Right lobe of liver (tissue), 6 donors: ENCODE measurements around the gene TNFRSF9. TPM values are rescaled to one million over a fixed set of nuclear protein-coding genes. Genes with fewer than 3 reads are reported as not detected.

Experiments used
- ATAC-seq, 4 donors: fragments of 200-7000 bp; cut with Tn5 transposase; one replicate each; pipeline ENCODE4 v1.9.1; 2020; ENCODE audit warnings: mild to moderate bottlenecking in 4 of 4, moderate library complexity in 4 of 4
- DNase-seq, 3 donors: peaks; one replicate each; pipeline ENCODE4 v3.0.0-alpha.2; 2020
- H3K27ac ChIP-seq, 3 donors: fragments of 200-600 bp; one replicate each; pipeline ENCODE4 v1.8.0; 2022
- H3K27me3 ChIP-seq, 2 donors: fragments of 200-600 bp; one replicate each; pipeline ENCODE4 v1.8.0; 2022
- H3K36me3 ChIP-seq, 4 donors: fragments of 200-600 bp; sonication (generic) in 1 of 4; one replicate each; pipeline versions ENCODE4 v1.5.1 to v1.8.0; 2017 to 2022; ENCODE audit warnings: control low read depth in 1 of 4
- H3K4me1 ChIP-seq, 4 donors: fragments of 200-600 bp; sonication (generic) in 1 of 4; one replicate each; pipeline versions ENCODE4 v1.5.1 to v1.8.0; 2017 to 2022; ENCODE audit warnings: control low read depth in 1 of 4
- H3K4me3 ChIP-seq, 3 donors: fragments of 200-600 bp; one replicate each; pipeline ENCODE4 v1.8.0; 2022
- H3K9me3 ChIP-seq, 4 donors: fragments of 200-600 bp; sonication (generic) in 1 of 4; one replicate each; pipeline versions ENCODE4 v1.5.1 to v1.8.0; 2017 to 2022; ENCODE audit warnings: control low read depth in 1 of 4
- POLR2A ChIP-seq: fragments of 450-650 bp; IDR thresholded peaks from one replicate; pipeline ENCODE4 v1.6.1; 2017; ENCODE audit warnings: antibody characterized with exemption, mild to moderate bottlenecking
- WGBS: methylation state at CpG from one replicate; pipeline ENCODE4 v1.1.6; 2018; ENCODE audit warnings: low coverage, low lambda C conversion rate; ENCODE audit not compliant: insufficient coverage; ENCODE audit errors: missing lambda C conversion rate; 5-methylcytosine and 5-hydroxymethylcytosine counted together
- intact Hi-C, 2 donors: fragments of 100-400 bp; cut with DNase I; formaldehyde crosslinking; loops; one replicate each; pipeline versions ENCODE4 v1.11.2 to v1.14.1; 2022
- small RNA-seq, 2 experiments: library from RNA; depleted of rRNA; stranded (forward); fragments of <200 nt; gene quantifications; one replicate each; pipeline ENCODE3, GENCODE V24; 2016
- total RNA-seq, 6 experiments: library from RNA; depleted of rRNA in 2 of 6; stranded (reverse); fragments of >200 nt in 2 of 6; fragmentation: NEBNext Ultra II Directional in 3 of 6; extraction: Animal tissue kit (Norgen Biotek cat#: 25700) in 3 of 6; gene quantifications; one replicate each; pipeline versions ENCODE4 v1.1.0 to v1.2.4, GENCODE V29; 2016 to 2023
- TF ChIP-seq, protein P1 (sequence below), 4 donors: fragments of 200-600 bp in 3 of 4; fragments of 450-650 bp in 1 of 4; IDR thresholded peaks; one replicate each; pipeline versions ENCODE4 v1.5.1 to v1.8.0; 2016 to 2022; ENCODE audit warnings: antibody characterized with exemption in 4 of 4, mild to moderate bottlenecking in 2 of 4
- donor health status: DM: no; HTN: yes; CAD: no.
- donor health status: DM: no; HTN: no; CAD: no.
- donor health status: DM: no; HTN: no; CAD: no.
- donor health status: DM: no; HTN: yes; CAD: no.
- donor health status: DM: no; HTN: yes; CAD: no.

TNFRSF9 gene
- total RNA-seq, 6 experiments from 2014 or later: 0.06 to 0.22 (median 0.10) TPM; not detected in 2

DNA sequence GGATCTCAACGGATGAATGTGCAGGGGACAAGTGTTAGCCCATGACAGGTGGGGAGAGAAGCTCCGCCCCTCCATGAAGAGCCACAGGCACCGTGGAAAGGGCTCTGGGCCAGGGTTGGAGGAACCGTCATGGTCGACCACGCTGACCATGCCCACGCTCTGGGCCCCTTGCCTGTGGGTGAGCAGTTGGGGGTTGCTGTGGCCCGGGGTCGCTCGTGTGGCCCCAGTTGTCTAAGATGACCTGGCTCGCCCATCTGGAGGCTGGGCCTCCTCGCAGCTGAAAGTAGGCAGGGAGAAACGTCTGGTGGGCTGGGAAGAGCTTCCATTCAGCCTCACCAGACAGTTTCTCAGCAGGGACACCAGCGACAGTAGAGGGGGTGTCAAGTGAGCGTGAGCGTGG is 74.7 kb downstream of the TNFRSF9 start:
- Histone ChIP-seq H3K4me1 (no peaks in the 10 kb centered on the region), H3K36me3 (no peaks in the 10 kb centered on the region), H3K9me3 (no peaks in the 10 kb centered on the region), H3K27ac (no peak overlapping the region), H3K4me3 (no peak overlapping the region), H3K27me3 (no peaks in the 10 kb centered on the region)
- intact Hi-C loops: no loop called here
- ATAC-seq (no peak), DNase-seq (no peak)
- TF ChIP-seq POLR2A: no peak
- TF ChIP-seq, protein P1, sequence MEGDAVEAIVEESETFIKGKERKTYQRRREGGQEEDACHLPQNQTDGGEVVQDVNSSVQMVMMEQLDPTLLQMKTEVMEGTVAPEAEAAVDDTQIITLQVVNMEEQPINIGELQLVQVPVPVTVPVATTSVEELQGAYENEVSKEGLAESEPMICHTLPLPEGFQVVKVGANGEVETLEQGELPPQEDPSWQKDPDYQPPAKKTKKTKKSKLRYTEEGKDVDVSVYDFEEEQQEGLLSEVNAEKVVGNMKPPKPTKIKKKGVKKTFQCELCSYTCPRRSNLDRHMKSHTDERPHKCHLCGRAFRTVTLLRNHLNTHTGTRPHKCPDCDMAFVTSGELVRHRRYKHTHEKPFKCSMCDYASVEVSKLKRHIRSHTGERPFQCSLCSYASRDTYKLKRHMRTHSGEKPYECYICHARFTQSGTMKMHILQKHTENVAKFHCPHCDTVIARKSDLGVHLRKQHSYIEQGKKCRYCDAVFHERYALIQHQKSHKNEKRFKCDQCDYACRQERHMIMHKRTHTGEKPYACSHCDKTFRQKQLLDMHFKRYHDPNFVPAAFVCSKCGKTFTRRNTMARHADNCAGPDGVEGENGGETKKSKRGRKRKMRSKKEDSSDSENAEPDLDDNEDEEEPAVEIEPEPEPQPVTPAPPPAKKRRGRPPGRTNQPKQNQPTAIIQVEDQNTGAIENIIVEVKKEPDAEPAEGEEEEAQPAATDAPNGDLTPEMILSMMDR (IDR thresholded peaks at IDR 0.05): no peak
- WGBS: no CpG with 5 or more reads among the region's 16 CpGs

Small RNA genes within 50 kb of the gene (small RNA-seq; reads per million reads assigned to genes)
- gene RF00019: 0 reads per million in 2 experiments

Other genes starting within 250 kb of the TNFRSF9 start
- 10 to 100 TPM; 28.2 to 39.9 (median 31.7) TPM for gene VAMP3, start 169.5 kb downstream of the TNFRSF9 start, total RNA-seq
- gene PER3, start 156.5 kb downstream of the TNFRSF9 start, total RNA-seq: 10 to 100 TPM in 3 of 6 experiments, 1 to 10 TPM in 3; 8.7 to 26.2 (median 13.5) TPM
- not detected for gene UTS2, start 87.8 kb downstream of the TNFRSF9 start, total RNA-seq
- gene PARK7, start 20.9 kb upstream of the TNFRSF9 start, total RNA-seq: 100 to 1,000 TPM; 144 to 218 (median 173) TPM
- gene ERRFI1, start 85.5 kb upstream of the TNFRSF9 start, total RNA-seq: 100 to 1,000 TPM; 109 to 539 (median 214) TPM